Activated naive CD4-positive, alpha-beta T cell treated with anti-CD3 and anti-CD28 coated beads, Interleukin-2, amount 50 U/mL, for 72 hours (primary cell): ENCODE measurements around the gene ADAMTS7. TPM values are rescaled to one million over a fixed set of nuclear protein-coding genes. Genes with fewer than 3 reads are reported as not detected.
"Not testable (repeated sequence)": the region's sequence is repeated elsewhere in the genome, so short reads cannot be mapped to it uniquely, and the experiment has no call there.

Experiments
- ATAC-seq, 2 donors: fragments of 150-1000 bp; cut with Tn5 transposase; 2 replicates each; pipeline ENCODE4 v1.10.0; 2021; ENCODE audit warnings: mild to moderate bottlenecking in 2 of 2, moderate library complexity in 2 of 2
- DNase-seq, 2 donors: peaks; one replicate each; pipeline ENCODE4 v3.0.0; 2021 to 2022; ENCODE audit warnings: low spot score in 2 of 2
- H3K27ac Mint-ChIP-seq, 2 donors: one replicate each; pipeline ENCODE4 v1.8.0; 2022; ENCODE audit warnings: mild to moderate bottlenecking in 2 of 2, mixed read lengths in 2 of 2
- H3K36me3 Mint-ChIP-seq, 2 donors: one replicate each; pipeline ENCODE4 v1.8.0; 2022; ENCODE audit warnings: mixed read lengths in 2 of 2
- H3K9me3 Mint-ChIP-seq, 2 donors: one replicate each; pipeline ENCODE4 v1.8.0; 2022; ENCODE audit warnings: mixed read lengths in 2 of 2
- total RNA-seq, 2 donors: library from RNA; stranded (reverse); gene quantifications; one replicate each; pipeline ENCODE4 v1.2.3, GENCODE V29; 2022

ADAMTS7 gene
- total RNA-seq: 1 to 10 TPM; 1.4 to 4.3 TPM

DNA sequence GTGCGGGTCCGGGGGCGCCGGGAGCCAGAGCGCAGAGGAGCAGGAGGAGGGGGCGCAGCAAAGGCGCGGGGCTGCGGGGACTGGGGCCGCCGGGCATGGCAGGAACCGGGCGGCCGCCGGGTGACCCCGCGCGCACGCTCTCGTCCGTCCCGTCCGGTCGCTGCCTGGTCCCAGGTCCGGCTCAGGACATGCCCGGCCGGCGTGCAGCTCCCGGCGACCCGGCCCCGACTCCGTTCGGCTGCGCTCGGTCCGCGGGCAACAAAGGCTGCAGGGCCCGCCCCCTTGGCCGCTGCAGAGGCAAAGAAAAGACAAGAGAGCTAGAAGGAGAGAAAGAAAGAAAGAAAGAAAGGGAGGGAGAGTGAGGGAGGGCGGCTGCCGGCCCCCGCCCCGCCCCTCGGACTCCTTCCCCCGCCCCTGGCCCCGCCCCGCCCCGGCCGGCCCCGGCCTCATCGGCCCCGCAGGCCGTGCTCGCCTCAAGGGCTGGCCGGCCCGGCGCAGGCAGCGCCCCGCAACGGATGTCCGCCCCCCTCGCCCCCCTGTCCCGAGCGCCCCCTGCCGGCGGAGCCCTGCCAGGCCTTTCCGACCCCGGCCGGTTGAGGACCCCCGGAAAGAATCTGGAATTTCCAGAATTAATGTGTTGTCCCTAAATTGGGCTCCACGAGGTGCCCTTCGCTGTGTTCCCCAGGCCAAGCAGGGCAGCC is at the start of gene ADAMTS7:
Gene ADAMTS7 (minus strand): TSS at position 341 of the 701 bp plus-strand sequence. CDS start 244 bp downstream, at position 97.
- DNase-seq (peak; percentile 59 to 63), ATAC-seq (peak; percentile 84 to 92)
- Mint-ChIP-seq H3K27ac (peak within 1 kb of the TSS in 1 of 2 donors; percentile 26), H3K9me3 (no peaks in the 10 kb centered on the region), H3K36me3 (peaks cover 8 to 16% of the 10 kb centered on the region in 2 donors)

DNA sequence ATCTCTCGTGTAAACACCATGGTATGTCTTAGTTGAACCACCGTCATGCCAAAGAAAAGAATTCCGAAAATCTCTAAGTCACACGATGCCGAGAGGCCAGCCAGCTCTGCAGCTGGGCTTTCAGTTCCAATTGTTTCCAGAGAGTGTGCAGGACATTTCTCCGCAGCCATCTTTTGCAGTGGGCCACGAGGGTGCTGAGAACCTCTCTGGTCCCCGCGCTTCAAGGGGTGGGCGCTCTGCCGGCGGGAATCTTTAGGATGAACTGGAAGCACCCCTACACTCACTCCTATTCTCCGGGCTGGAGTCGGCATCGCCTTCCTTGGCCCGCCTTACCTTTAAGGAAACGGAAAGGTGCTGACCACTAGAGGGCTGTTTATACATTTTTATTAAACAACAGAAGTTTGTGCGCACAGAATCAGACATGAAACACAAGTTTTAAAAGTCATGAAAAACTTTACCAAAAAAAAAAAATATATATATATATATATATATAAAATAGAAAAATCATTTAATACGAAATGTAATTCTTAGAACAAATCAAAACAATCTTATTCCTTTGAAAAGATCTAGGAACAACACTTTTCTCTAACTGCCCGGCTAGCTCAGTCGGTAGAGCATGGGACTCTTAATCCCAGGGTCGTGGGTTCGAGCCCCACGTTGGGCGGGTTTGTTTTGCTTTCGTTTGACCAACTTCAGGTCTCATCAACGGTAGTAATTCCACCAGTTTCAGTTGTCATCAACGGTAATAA is 48.9 kb upstream of the ADAMTS7 start:
- DNase-seq (peak in 1 of 2 donors; percentile 77), ATAC-seq (peak; percentile 82 to 93)
- Mint-ChIP-seq H3K9me3 (no peaks in the 10 kb centered on the region), H3K36me3 (no peaks in the 10 kb centered on the region), H3K27ac (peak overlapping the region; percentile 85 to 99)

DNA sequence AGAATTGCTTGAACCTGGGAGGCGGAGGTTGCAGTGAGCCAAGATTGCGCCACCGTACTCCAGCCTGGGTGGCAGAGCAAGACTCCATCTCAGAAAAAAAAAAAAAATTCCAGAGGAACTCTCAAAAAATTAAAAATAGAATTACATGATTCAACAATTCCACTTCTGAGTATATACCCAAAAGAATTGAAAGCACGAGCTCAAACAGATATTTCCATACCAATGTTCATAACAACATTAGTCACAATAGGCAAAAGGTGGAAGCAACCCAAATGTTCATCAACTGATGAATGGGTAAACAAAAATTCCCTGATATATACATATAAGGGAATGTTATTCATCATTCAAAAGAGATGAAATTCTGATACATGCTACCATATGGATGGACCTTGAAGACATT is 44.5 kb upstream of the ADAMTS7 start:
- DNase-seq: no peak
- Mint-ChIP-seq H3K27ac (no peak overlapping the region), H3K36me3 (no peaks in the 10 kb centered on the region), H3K9me3 (no peaks in the 10 kb centered on the region)
- no peak for ATAC-seq

DNA sequence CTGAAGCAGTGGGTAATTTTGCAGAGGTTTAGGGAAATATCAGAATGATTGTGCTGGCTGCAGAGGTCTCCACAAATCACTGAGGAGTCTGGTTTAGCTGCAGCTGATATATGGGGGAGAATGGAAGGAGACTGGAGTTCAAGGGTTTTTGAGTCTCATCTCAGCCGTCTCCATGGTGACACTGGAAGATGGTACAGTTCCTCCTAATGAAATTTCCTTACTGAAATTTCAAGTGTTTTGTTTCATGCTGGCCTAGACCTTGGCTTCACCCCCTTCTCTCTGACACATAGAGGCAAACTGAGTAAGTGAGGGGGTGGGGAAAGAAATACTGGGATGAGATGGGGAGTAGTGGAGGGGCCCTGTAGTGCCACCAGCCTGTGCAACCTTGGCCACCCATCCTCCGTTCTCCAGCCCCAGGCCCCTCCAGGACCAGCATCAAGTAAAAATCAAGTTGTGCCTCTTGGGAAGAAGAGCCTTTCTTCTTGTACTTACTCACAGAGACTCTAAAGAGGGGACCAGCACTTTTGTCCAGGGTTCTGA is 43.6 kb upstream of the ADAMTS7 start:
- H3K9me3 Mint-ChIP-seq: no peaks in the 10 kb centered on the region
- ATAC-seq: no peak
- DNase-seq: no peak
- no peak overlapping the region for H3K27ac Mint-ChIP-seq
- H3K36me3 Mint-ChIP-seq: no peaks in the 10 kb centered on the region

DNA sequence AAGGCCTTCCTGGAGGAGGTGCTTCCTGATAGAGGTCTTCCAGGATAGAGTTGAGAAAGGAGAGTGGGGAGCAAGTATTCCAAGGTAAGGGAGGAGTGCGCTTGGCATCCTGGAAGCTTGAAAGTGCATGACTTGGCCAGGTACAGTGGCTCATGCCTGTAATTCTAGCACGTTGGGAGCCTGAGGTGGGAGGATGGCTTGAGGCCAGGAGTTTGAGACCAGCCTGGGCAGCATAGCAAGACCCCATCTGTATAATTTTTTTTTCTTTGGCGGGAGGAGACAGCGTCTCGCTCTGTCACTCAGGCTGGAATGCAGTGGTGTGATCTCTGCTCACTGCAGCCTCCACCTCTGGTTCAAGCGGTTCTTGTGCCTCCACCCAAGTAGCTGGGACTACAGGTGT is 42.2 kb upstream of the ADAMTS7 start:
- Mint-ChIP-seq H3K9me3 (no peaks in the 10 kb centered on the region), H3K27ac (peak overlapping the region in 1 of 2 donors; percentile 84), H3K36me3 (no peaks in the 10 kb centered on the region)
- ATAC-seq (no peak), DNase-seq (no peak)

DNA sequence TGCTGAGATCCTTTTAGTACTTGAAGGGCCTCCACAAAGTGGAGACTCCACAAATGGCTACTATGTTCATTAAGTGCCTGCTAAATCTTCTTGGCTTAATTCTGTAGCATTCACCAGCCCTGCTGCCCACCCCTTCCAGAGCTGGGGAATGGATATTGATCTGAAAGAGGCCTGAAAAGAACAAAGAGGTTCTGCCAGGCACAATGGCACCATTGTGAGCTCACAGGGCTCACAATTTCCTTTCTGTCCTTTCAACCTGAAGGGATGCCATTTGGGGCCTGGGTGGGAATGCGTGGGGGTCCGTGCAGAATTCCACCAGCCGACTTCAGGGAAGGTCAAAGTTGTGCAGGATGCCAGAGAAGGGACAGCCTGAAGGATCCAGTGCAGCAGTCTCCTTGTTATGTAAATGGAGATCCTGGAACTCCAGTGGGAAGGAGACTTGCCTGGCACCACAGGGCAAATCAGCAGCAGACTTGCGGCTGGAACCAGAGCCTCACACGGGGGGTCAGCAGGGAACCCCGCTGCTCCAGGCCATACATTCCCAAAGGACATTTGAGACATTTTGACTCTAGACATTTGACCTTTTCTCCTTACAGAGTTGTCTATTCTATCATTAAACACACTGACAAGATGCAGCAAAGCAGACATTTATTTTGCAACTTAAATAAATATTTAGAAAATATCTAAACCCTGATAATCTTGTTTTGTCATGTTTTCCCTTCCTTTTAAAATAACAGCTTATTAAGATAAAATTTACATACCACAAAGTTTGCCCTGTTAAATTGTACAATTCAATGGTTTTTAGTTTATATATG is 39.9 kb upstream of the ADAMTS7 start:
- Mint-ChIP-seq H3K9me3 (no peaks in the 10 kb centered on the region), H3K27ac (no peak overlapping the region), H3K36me3 (no peaks in the 10 kb centered on the region)
- ATAC-seq (no peak), DNase-seq (no peak)

DNA sequence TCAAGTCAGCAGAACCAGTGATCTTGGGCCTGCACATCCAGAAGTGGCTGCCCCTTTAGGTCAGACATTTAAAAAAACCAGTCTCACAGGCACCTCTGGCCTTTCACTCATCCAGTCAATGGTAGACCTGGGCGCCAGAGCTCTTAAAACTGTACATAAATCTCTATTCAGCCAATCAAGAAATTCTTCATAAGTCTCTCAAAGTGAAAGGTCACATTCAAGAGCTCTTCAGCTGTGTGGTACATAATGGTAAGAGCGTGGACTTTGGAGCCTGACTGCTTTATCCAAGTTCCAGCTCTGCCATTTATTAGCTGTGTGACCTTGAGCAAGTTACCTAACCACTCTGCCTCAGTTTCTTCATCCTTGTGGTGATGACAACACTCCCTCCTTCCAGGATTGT is 39.1 kb upstream of the ADAMTS7 start:
- Mint-ChIP-seq H3K9me3 (no peaks in the 10 kb centered on the region), H3K36me3 (no peaks in the 10 kb centered on the region), H3K27ac (no peak overlapping the region)
- ATAC-seq: no peak
- DNase-seq: no peak

DNA sequence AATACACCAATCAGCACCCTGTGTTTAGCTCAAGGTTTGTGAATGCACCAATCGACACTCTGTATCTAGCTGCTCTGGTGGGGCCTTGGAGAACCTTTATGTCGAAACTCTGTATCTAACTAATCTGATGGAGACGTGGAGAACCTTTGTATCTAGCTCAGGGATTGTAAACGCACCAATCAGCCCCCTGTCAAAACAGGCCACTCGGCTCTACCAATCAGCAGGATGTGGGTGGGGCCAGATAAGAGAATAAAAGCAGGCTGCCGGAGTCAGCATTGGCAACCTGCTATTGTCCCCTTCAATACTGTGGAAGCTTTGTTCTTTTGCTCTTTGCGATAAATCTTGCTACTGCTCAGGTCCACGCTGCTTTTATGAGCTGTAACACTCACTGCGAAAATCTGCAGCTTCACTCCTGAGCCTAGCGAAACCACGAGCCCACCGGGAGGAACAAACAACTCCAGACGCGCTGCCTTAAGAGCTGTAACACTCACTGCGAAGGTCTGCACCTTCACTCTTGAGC is 36.2 kb upstream of the ADAMTS7 start:
- DNase-seq, H3K9me3 Mint-ChIP-seq, H3K27ac Mint-ChIP-seq, H3K36me3 Mint-ChIP-seq, ATAC-seq: not testable (repeated sequence)

DNA sequence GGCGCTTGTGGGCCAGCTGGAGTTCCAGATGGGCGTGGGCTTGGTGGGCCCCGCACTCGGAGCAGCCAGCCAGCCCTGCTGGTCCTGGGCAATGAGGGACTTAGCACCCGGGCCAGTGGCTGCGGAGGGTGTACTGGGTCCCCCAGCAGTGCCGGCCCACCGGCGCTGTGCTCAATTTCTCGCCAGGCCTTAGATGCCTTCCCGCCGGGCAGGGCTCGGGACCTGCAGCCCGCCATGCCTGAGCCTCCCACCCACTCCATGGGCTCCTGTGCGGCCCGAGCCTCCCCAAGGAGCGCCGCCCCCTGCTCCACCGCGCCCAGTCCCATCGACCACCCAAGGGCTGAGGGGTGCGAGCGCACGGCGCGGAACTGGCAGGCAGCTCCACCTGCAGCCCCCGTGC is 35.6 kb upstream of the ADAMTS7 start:
- ATAC-seq, DNase-seq, H3K9me3 Mint-ChIP-seq, H3K36me3 Mint-ChIP-seq, H3K27ac Mint-ChIP-seq: not testable (repeated sequence)

GRCh38 chr15:78842519-78842918 is 31.3 kb upstream of the ADAMTS7 start:
- no peak for ATAC-seq
- Mint-ChIP-seq H3K9me3 (no peaks in the 10 kb centered on the region), H3K27ac (no peak overlapping the region), H3K36me3 (no peaks in the 10 kb centered on the region)
- DNase-seq: no peak

GRCh38 chr15:78841891-78842290 is 30.6 kb upstream of the ADAMTS7 start:
- DNase-seq: no peak
- H3K27ac Mint-ChIP-seq: peak overlapping the region in 1 of 2 donors; percentile 28
- no peaks in the 10 kb centered on the region for H3K36me3 Mint-ChIP-seq
- H3K9me3 Mint-ChIP-seq: no peaks in the 10 kb centered on the region
- ATAC-seq: no peak

DNA sequence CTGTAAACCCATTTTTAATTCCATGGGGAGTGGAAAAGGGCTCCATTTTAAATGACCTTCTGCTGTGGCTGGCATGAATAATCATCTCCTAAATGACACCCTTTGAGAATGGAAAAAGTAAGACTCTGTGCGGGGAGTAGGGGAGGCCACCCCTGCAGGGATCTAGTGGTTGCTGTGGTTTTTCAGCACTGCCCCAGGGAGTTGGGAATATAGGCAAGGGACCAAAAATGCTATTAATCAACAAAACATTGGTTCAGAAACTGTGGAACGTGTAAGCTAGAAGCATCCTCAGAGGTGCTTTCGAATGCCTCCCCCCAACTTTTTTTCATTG is 30.1 kb upstream of the ADAMTS7 start:
- H3K27ac Mint-ChIP-seq: peak overlapping the region in 1 of 2 donors; percentile 28
- peak in 1 of 2 donors; percentile 28 for ATAC-seq

DNA sequence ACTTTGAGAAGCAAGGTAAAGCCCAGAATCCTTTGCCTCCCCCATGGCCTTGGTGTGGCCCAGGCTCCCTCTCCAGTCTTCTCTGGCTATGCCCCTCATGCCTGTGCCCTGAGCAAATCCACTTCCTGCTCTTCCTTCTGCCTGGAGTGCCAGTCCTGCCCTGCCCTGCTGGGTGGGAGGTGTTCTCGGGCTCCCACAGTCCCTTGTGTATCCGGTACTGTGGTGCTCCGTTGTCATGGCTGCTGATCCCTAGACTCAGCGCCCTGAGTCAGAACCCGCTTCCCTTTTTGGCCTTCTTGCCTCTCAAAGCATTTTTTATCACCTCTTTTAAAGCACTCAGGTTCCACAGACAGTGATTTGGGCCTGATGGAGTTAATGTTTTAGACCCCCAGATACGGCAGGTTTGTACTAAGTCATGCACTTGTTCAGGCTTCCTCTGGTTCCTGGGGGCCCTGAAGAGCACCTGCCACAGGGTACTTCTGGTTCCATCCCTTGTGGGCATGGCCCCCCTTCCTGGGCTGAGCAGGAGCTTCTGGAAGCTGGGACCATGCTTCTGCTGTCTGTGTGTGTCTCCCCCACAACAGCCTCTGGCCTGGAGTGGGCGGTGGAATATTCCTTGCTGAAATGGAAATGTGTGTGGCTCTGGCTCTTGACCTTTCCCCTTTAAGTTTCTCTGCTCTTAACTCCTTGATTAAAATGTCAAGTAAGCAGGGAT is 29.6 kb upstream of the ADAMTS7 start:
- Mint-ChIP-seq H3K9me3 (no peaks in the 10 kb centered on the region), H3K27ac (peak overlapping the region in 1 of 2 donors; percentile 28), H3K36me3 (no peaks in the 10 kb centered on the region)
- DNase-seq: no peak
- no peak for ATAC-seq

More for the DNA sequence above, 30.1 kb upstream of the ADAMTS7 start:
- H3K9me3 Mint-ChIP-seq: no peaks in the 10 kb centered on the region
- no peak for DNase-seq
- no peaks in the 10 kb centered on the region for H3K36me3 Mint-ChIP-seq

- H3K27ac Mint-ChIP-seq, ATAC-seq, H3K36me3 Mint-ChIP-seq, H3K9me3 Mint-ChIP-seq, DNase-seq: not testable (repeated sequence)
Measured at GRCh38 chr15:78839151-78839550, 27.9 kb upstream of the ADAMTS7 start.

GRCh38 chr15:78838489-78838888 is 27.2 kb upstream of the ADAMTS7 start:
- Mint-ChIP-seq H3K36me3 (no peaks in the 10 kb centered on the region), H3K9me3 (no peaks in the 10 kb centered on the region), H3K27ac (peak overlapping the region in 1 of 2 donors; percentile 72)
- ATAC-seq (no peak), DNase-seq (no peak)

DNA sequence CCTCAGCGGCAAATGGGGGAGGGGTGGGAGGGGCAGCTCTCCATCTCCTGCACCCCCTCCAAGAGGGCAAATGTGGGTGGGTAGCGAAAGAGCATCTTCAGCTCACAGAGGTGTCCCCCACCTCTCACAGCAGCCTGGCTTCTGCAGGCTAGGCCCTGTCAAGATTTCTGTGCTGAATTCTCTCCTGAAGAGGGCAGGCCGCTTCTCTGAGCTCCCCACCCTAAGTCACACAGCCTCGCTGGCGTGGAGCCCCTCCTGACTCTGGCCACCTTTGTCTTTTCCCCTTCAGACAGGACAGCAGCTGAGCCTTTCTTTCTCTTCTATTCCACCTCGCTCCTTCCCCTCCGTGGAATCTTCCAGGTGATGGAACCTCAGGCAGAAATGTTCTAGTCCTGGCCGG is 26.3 kb upstream of the ADAMTS7 start:
- no peak overlapping the region for H3K27ac Mint-ChIP-seq
- no peak for ATAC-seq
- H3K9me3 Mint-ChIP-seq: no peaks in the 10 kb centered on the region
- H3K36me3 Mint-ChIP-seq: no peaks in the 10 kb centered on the region
- DNase-seq: no peak
